ENCODE measurements around the gene ZNF408. TPM values are rescaled to one million over a fixed set of nuclear protein-coding genes. Genes with fewer than 3 reads are reported as not detected.

The ZNF408 gene
- total RNA-seq, 2 experiments from 2014 or later, result 13.8 to 15.2 TPM

DNA sequence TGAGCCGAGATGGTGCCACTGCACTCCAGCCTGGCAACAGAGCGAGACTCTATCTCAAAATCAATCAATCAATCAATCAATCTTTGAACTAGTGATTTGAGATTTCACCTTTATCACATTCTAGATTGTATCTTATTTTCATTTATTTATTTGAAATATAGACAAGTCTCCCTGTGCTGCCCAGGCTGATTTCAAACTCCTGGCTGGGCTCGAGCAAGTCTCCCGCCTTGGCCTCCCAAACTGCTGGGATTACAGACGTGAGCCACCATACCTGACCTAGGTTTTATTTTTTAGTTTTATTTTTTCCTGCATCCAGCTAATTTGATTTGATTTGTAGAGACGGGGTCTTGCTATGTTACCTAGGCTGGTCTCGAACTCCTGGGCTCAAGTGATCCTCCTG lies 35.3 kb downstream of the ZNF408 start:
- Histone ChIP-seq H3K9me3 (ENCODE audit: low read length) (no peaks in the 10 kb centered on the region), H3K4me3 (ENCODE audit: low read depth, low read length, poor library complexity, severe bottlenecking) (no peak overlapping the region), H3K79me2 (ENCODE audit: insufficient read depth, low read depth, low read length) (no peaks in the 10 kb centered on the region), H2AFZ (ENCODE audit: low read length) (no peak overlapping the region), H3K4me2 (ENCODE audit: low read length) (no peak overlapping the region), H3K9me2 (ENCODE audit: insufficient read depth, low read length) (no peaks in the 10 kb centered on the region), H3K36me3 (ENCODE audit: insufficient read depth, low read length) (peaks cover 19% of the 10 kb centered on the region), H4K20me1 (ENCODE audit: insufficient read depth, low read length) (no peaks in the 10 kb centered on the region), H3K4me1 (ENCODE audit: insufficient read depth, low read length, poor library complexity, severe bottlenecking) (no peaks in the 10 kb centered on the region), H3K27ac (ENCODE audit: low read depth, low read length, poor library complexity, severe bottlenecking) (no peak overlapping the region)
- no peak for DNase-seq (ENCODE audit: low spot score)
- ChIA-PET CTCF (ENCODE audit: unreplicated experiment) (no interaction called here), POLR2A (no interaction called here)
- no peak for TF ChIP-seq EZH2phosphoT487 (IDR thresholded peaks at IDR 0.05; ENCODE audit: borderline replicate concordance, low read depth, low read length)
- TF ChIP-seq, protein P1, sequence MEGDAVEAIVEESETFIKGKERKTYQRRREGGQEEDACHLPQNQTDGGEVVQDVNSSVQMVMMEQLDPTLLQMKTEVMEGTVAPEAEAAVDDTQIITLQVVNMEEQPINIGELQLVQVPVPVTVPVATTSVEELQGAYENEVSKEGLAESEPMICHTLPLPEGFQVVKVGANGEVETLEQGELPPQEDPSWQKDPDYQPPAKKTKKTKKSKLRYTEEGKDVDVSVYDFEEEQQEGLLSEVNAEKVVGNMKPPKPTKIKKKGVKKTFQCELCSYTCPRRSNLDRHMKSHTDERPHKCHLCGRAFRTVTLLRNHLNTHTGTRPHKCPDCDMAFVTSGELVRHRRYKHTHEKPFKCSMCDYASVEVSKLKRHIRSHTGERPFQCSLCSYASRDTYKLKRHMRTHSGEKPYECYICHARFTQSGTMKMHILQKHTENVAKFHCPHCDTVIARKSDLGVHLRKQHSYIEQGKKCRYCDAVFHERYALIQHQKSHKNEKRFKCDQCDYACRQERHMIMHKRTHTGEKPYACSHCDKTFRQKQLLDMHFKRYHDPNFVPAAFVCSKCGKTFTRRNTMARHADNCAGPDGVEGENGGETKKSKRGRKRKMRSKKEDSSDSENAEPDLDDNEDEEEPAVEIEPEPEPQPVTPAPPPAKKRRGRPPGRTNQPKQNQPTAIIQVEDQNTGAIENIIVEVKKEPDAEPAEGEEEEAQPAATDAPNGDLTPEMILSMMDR (conservative IDR thresholded peaks at IDR 0.05; ENCODE audit: low read length), result no peak
- intact Hi-C loops (cut with micrococcal nuclease; ENCODE audit: unreplicated experiment), result no loop called here
- no TSS peak for BruUV-seq (replicated peaks)

DNA sequence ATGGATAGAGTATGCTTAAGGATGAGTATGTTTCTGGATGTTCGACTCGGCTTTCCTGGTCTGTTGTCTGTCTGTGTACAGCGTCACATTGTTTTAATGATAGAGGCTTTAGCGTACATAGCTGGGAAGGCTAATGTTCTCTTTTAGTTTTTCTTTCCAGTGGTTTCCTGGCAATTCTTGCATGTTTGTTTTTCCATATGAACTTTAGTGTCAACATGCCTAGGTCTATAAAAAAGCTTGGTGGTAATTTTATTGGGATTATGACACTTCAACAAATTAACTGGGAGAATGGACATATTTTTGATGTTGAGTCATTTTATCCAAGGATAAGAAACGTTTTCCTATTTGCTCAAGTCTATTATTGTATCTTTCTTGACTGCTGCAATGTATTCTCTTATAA lies 35.8 kb downstream of the ZNF408 start:
- BruUV-seq (replicated peaks), result no TSS peak
- Histone ChIP-seq H3K36me3 (ENCODE audit: insufficient read depth, low read length) (peaks cover 24% of the 10 kb centered on the region), H3K79me2 (ENCODE audit: insufficient read depth, low read depth, low read length) (no peaks in the 10 kb centered on the region), H4K20me1 (ENCODE audit: insufficient read depth, low read length) (no peaks in the 10 kb centered on the region), H3K4me3 (ENCODE audit: low read depth, low read length, poor library complexity, severe bottlenecking) (no peak overlapping the region), H3K4me2 (ENCODE audit: low read length) (no peak overlapping the region), H2AFZ (ENCODE audit: low read length) (no peak overlapping the region), H3K27ac (ENCODE audit: low read depth, low read length, poor library complexity, severe bottlenecking) (no peak overlapping the region), H3K9me3 (ENCODE audit: low read length) (no peaks in the 10 kb centered on the region), H3K9me2 (ENCODE audit: insufficient read depth, low read length) (no peaks in the 10 kb centered on the region), H3K4me1 (ENCODE audit: insufficient read depth, low read length, poor library complexity, severe bottlenecking) (no peaks in the 10 kb centered on the region)
- intact Hi-C loops (cut with micrococcal nuclease; ENCODE audit: unreplicated experiment), result no loop called here
- DNase-seq (ENCODE audit: low spot score), result no peak
- ChIA-PET POLR2A (no interaction called here), CTCF (ENCODE audit: unreplicated experiment) (no interaction called here)
- no peak for TF ChIP-seq EZH2phosphoT487 (IDR thresholded peaks at IDR 0.05; ENCODE audit: borderline replicate concordance, low read depth, low read length)
- TF ChIP-seq, protein P1 (conservative IDR thresholded peaks at IDR 0.05; ENCODE audit: low read length), result no peak

DNA sequence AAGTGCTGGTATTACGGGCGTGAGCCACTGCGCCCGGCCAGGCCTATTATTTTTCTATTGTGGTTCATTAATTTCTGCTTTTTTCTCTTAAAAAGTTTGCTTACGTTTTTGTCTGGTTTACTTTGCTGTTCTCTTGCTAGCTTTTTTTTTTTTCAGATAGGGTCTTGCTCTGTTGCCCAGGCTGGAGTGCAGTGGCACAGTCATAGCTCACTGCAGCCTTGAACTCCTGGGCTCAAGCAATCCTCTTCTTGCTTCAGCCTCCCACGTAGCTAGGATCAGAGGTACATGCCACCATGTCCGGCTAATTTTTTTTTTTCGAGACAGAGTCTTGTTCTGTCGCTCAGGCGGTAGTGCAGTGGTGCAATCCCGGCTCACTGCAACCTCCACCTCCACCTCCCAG lies 36.9 kb downstream of the ZNF408 start:
- Histone ChIP-seq H3K4me2 (ENCODE audit: low read length) (no peak overlapping the region), H3K4me3 (ENCODE audit: low read depth, low read length, poor library complexity, severe bottlenecking) (no peak overlapping the region), H4K20me1 (ENCODE audit: insufficient read depth, low read length) (no peaks in the 10 kb centered on the region), H2AFZ (ENCODE audit: low read length) (no peak overlapping the region), H3K4me1 (ENCODE audit: insufficient read depth, low read length, poor library complexity, severe bottlenecking) (no peaks in the 10 kb centered on the region), H3K9me3 (ENCODE audit: low read length) (no peaks in the 10 kb centered on the region), H3K79me2 (ENCODE audit: insufficient read depth, low read depth, low read length) (no peaks in the 10 kb centered on the region), H3K36me3 (ENCODE audit: insufficient read depth, low read length) (peaks cover 34% of the 10 kb centered on the region), H3K9me2 (ENCODE audit: insufficient read depth, low read length) (no peaks in the 10 kb centered on the region), H3K27ac (ENCODE audit: low read depth, low read length, poor library complexity, severe bottlenecking) (no peak overlapping the region)
- ChIA-PET POLR2A (interaction anchor here (0.7 kb wide), 1 partner anchor 533 kb away, joined by 4 read pairs; no protein-coding TSS in a partner anchor), CTCF (ENCODE audit: unreplicated experiment) (no interaction called here)
- BruUV-seq (replicated peaks), result no TSS peak
- no peak for TF ChIP-seq EZH2phosphoT487 (IDR thresholded peaks at IDR 0.05; ENCODE audit: borderline replicate concordance, low read depth, low read length)
- TF ChIP-seq, protein P1 (conservative IDR thresholded peaks at IDR 0.05; ENCODE audit: low read length), result no peak
- intact Hi-C loops (cut with micrococcal nuclease; ENCODE audit: unreplicated experiment), result no loop called here
- no peak for DNase-seq (ENCODE audit: low spot score)

Data from OCI-LY7 (cell line).